ENCODE measurements around the gene PIK3CB.
"Not testable (repeated sequence)": the region's sequence is repeated elsewhere in the genome, so short reads cannot be mapped to it uniquely, and the experiment has no call there.

Gene PIK3CB

DNA sequence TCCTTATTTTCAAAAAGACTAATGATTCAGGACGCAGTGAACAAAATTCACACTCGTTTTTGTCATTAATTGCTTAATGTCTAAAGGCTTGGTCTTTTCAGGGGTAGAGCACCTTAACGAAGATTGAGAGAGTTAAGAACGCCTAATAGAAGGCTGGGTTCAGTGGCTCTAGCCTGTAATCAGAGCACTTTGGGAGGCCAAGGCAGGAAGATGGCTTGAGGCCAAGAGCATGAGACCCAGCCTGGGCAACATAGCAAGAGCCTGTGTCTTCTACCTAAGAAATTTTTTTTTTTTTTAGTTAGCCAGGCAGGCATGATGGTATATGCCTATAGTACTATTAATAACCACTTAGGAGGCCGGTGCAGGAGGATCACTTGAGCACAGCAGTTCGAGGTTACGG is 7.5 kb downstream of the PIK3CB start:
- H3K4me3 ChIP-seq (ENCODE audit: insufficient read depth, low read length, poor library complexity, severe bottlenecking) = no peak overlapping the region
- no peaks in the 10 kb centered on the region for H3F3A ChIP-seq (ENCODE audit: insufficient read depth)
- H3K9me3 ChIP-seq (ENCODE audit: insufficient read depth, low read length) = no peaks in the 10 kb centered on the region
- no peak overlapping the region for H3K27ac ChIP-seq (ENCODE audit: low read depth, low read length)
- H3K36me3 ChIP-seq (ENCODE audit: low read length) = no peaks in the 10 kb centered on the region
- H4K20me1 ChIP-seq (ENCODE audit: low read depth, low read length) = no peaks in the 10 kb centered on the region; the same call in 1 of the 2 replicates
- no peak overlapping the region for H2AFZ ChIP-seq (ENCODE audit: low read depth, low read length, severe bottlenecking)
- TF ChIP-seq, protein P1, sequence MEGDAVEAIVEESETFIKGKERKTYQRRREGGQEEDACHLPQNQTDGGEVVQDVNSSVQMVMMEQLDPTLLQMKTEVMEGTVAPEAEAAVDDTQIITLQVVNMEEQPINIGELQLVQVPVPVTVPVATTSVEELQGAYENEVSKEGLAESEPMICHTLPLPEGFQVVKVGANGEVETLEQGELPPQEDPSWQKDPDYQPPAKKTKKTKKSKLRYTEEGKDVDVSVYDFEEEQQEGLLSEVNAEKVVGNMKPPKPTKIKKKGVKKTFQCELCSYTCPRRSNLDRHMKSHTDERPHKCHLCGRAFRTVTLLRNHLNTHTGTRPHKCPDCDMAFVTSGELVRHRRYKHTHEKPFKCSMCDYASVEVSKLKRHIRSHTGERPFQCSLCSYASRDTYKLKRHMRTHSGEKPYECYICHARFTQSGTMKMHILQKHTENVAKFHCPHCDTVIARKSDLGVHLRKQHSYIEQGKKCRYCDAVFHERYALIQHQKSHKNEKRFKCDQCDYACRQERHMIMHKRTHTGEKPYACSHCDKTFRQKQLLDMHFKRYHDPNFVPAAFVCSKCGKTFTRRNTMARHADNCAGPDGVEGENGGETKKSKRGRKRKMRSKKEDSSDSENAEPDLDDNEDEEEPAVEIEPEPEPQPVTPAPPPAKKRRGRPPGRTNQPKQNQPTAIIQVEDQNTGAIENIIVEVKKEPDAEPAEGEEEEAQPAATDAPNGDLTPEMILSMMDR (IDR thresholded peaks at IDR 0.05; ENCODE audit: insufficient read depth, low read length, poor library complexity, severe bottlenecking) = no peak
- TF ChIP-seq EZH2phosphoT487 (conservative IDR thresholded peaks at IDR 0.05; ENCODE audit: low read length) = no peak
- peaks cover 76% of the 10 kb centered on the region for H3K79me2 ChIP-seq (ENCODE audit: insufficient read depth, low read length)
- H3K27me3 ChIP-seq (ENCODE audit: low read length) = no peaks in the 10 kb centered on the region
- no peak overlapping the region for H3K4me2 ChIP-seq (ENCODE audit: low read depth, low read length, poor library complexity, severe bottlenecking)
- no peak overlapping the region for H3K9ac ChIP-seq (ENCODE audit: low read length)
- H3K9me2 ChIP-seq (replicated peaks; ENCODE audit: insufficient read depth, low read length) = no peaks in the 10 kb centered on the region

DNA sequence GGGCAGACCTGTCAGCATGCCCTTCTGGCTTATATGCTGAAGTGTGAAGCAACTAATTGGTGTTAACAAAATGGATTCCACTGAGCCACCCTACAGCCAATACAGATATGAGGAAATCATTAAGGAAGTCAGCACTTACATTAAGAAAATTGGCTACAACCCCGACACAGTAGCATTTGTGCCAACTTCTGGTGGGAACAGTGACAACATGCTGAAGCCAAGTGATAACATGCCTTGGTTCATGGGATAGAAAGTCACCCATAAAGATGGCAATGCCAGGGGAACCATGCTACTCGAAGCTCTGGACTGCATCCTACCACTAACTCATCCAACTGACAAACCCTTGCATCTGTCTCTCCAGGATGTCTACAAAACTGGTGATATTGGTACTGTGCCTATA is 9.4 kb downstream of the PIK3CB start:
- no peak overlapping the region for H3K27ac ChIP-seq (ENCODE audit: low read depth, low read length)

DNA sequence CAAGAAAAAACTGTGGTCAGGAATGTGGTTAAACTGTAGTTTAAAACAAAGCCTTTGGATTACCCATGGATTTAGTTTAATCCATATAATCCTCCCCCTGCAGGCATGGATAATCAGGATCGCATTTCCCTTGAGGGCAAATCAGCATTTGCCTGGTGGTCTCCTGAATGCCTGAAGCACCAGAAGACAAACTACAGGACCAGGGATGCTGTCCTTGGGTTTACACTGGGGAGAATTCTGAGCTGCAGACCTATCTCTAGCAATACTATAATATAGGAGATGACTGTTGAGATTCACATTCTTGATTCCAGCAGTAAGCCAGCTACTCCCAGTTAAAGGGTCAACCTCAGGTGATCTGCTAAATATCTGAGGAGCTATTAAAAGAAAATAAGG is 10.6 kb downstream of the PIK3CB start:
- Histone ChIP-seq H3K79me2 (ENCODE audit: insufficient read depth, low read length) (peaks cover 72% of the 10 kb centered on the region), H3K9ac (ENCODE audit: low read length) (no peak overlapping the region), H3K4me2 (ENCODE audit: low read depth, low read length, poor library complexity, severe bottlenecking) (no peak overlapping the region)

More for the DNA sequence above, 9.4 kb downstream of the PIK3CB start:
- Histone ChIP-seq H3K36me3 (ENCODE audit: low read length) (no peaks in the 10 kb centered on the region), H3K4me3 (ENCODE audit: insufficient read depth, low read length, poor library complexity, severe bottlenecking) (no peak overlapping the region), H4K20me1 (ENCODE audit: low read depth, low read length) (no peaks in the 10 kb centered on the region; the same call in 1 of the 2 replicates), H3K4me2 (ENCODE audit: low read depth, low read length, poor library complexity, severe bottlenecking) (no peak overlapping the region), H3K79me2 (ENCODE audit: insufficient read depth, low read length) (peaks cover 74% of the 10 kb centered on the region), H3K27me3 (ENCODE audit: low read length) (no peaks in the 10 kb centered on the region), H3K9me3 (ENCODE audit: insufficient read depth, low read length) (no peaks in the 10 kb centered on the region), H3F3A (ENCODE audit: insufficient read depth) (no peaks in the 10 kb centered on the region), H2AFZ (ENCODE audit: low read depth, low read length, severe bottlenecking) (no peak overlapping the region), H3K9me2 (replicated peaks; ENCODE audit: insufficient read depth, low read length) (no peaks in the 10 kb centered on the region), H3K9ac (ENCODE audit: low read length) (no peak overlapping the region)
- TF ChIP-seq, protein P1 (IDR thresholded peaks at IDR 0.05; ENCODE audit: insufficient read depth, low read length, poor library complexity, severe bottlenecking) = no peak
- TF ChIP-seq EZH2phosphoT487 (conservative IDR thresholded peaks at IDR 0.05; ENCODE audit: low read length) = no peak

DNA sequence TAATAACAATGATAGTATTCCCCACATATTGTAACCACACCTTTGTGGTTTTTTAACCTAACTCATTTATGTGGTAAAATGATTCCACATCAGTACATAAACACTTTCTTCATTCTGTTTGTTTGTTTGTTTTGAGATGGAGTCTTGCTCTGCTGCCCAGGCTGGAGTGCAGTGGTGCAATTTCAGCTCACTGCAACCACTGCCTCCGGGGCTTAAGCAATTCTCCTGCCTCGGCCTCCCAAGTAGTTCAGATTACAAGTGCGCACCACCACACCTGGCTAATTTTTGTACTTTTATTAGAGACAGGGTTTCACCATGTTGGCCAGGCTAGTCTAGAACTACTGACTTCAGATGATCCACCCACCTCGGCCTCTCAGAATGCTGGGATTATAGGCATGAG is 14.3 kb downstream of the PIK3CB start:
- H4K20me1 ChIP-seq (ENCODE audit: low read depth, low read length); H3K27ac ChIP-seq (ENCODE audit: low read depth, low read length); H3K4me2 ChIP-seq (ENCODE audit: low read depth, low read length, poor library complexity, severe bottlenecking); H2AFZ ChIP-seq (ENCODE audit: low read depth, low read length, severe bottlenecking); H3K9ac ChIP-seq (ENCODE audit: low read length); H3K9me2 ChIP-seq (replicated peaks; ENCODE audit: insufficient read depth, low read length); H3K9me3 ChIP-seq (ENCODE audit: insufficient read depth, low read length); H3K27me3 ChIP-seq (ENCODE audit: low read length); H3F3A ChIP-seq (ENCODE audit: insufficient read depth); H3K4me3 ChIP-seq (ENCODE audit: insufficient read depth, low read length, poor library complexity, severe bottlenecking); H3K36me3 ChIP-seq (ENCODE audit: low read length): not testable (repeated sequence)
- H3K79me2 ChIP-seq (ENCODE audit: insufficient read depth, low read length) = peaks cover 66% of the 10 kb centered on the region

More for the DNA sequence above, 10.6 kb downstream of the PIK3CB start:
- TF ChIP-seq, protein P1 (IDR thresholded peaks at IDR 0.05; ENCODE audit: insufficient read depth, low read length, poor library complexity, severe bottlenecking) = no peak
- TF ChIP-seq EZH2phosphoT487 (conservative IDR thresholded peaks at IDR 0.05; ENCODE audit: low read length) = no peak
- no peaks in the 10 kb centered on the region for H3K27me3 ChIP-seq (ENCODE audit: low read length)
- H3K9me3 ChIP-seq (ENCODE audit: insufficient read depth, low read length) = no peaks in the 10 kb centered on the region
- no peaks in the 10 kb centered on the region; the same call in 1 of the 2 replicates for H4K20me1 ChIP-seq (ENCODE audit: low read depth, low read length)
- H3K27ac ChIP-seq (ENCODE audit: low read depth, low read length) = no peak overlapping the region
- no peak overlapping the region for H2AFZ ChIP-seq (ENCODE audit: low read depth, low read length, severe bottlenecking)
- no peaks in the 10 kb centered on the region for H3K9me2 ChIP-seq (replicated peaks; ENCODE audit: insufficient read depth, low read length)
- no peaks in the 10 kb centered on the region for H3K36me3 ChIP-seq (ENCODE audit: low read length)
- no peak overlapping the region for H3K4me3 ChIP-seq (ENCODE audit: insufficient read depth, low read length, poor library complexity, severe bottlenecking)
- no peaks in the 10 kb centered on the region for H3F3A ChIP-seq (ENCODE audit: insufficient read depth)
